Thyroid gland (tissue), 4 donors: Measurements from ENCODE around the gene EFCAB6.

Experiments used
- CTCF ChIP-seq, 6 experiments: fragments of 200-600 bp in 3 of 6; fragments of 450-650 bp in 3 of 6; sonication (generic) in 3 of 6; IDR thresholded peaks; one replicate each; pipeline ENCODE4 v1.5.1; 2016 to 2019; ENCODE audit warnings: antibody characterized with exemption in 6 of 6, mild to moderate bottlenecking in 2 of 6, inconsistent platforms in 1 of 6, moderate library complexity in 1 of 6
- POLR2A ChIP-seq, 2 donors: fragments of 450-650 bp; IDR thresholded peaks; one replicate each; pipeline ENCODE4 v1.6.1; 2017; ENCODE audit warnings: antibody characterized with exemption in 2 of 2, mild to moderate bottlenecking in 2 of 2, moderate library complexity in 1 of 2

- TF ChIP-seq CTCF (IDR thresholded peaks at IDR 0.05) (no peak), POLR2A (IDR thresholded peaks at IDR 0.05) (no peak)
These were observed 62.6 kb downstream of the EFCAB6 start for GRCh38 chr22:43749473-43749872.
